ENCODE data around the gene SNX9. TPM values are rescaled to one million over a fixed set of nuclear protein-coding genes. Genes with fewer than 3 reads are reported as not detected.
A peak's percentile ranks its signal among the peaks of the same experiment; 100 is the strongest.

Gene SNX9
- total RNA-seq, 2 donors from 2014 or later, result 87.2 to 90.8 TPM

DNA sequence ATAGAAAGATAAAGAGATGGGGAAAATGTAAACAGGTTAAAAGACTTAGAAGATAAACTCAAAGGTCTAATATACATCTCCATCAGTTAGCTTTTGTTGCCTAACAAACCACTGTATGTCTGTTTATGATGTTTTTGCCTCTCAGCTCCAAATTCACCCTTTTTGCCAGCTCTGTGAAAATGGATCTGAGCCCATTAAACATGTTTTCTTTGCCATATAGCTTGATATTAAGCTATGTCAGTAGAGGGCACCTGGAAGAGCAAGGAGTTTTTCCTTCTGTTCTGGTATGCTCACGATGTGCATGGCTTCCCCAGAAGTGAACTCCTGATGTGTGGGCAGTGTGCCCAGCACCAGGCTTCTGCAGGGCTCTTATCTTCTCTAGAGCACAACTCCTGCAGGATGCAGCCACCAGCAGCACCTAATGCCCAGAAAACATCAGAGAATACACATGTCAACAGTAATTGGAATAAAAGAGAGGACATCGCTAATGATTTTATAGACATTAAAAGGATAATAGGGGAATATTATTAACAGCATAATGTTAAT is 14.6 kb upstream of the SNX9 start:
- Histone ChIP-seq H3K4me3 (no peak overlapping the region), H3K36me3 (no peaks in the 10 kb centered on the region), H3K27me3 (replicated peaks; ENCODE audit: insufficient read depth) (no peaks in the 10 kb centered on the region), H3K27ac (no peak overlapping the region), H3K4me1 (ENCODE audit: control insufficient read depth in 1 of 2, low read depth in 2 of 2) (peaks cover 6 to 21% of the 10 kb centered on the region in 2 donors), H3K9me3 (no peaks in the 10 kb centered on the region)
- TF ChIP-seq, protein P1, sequence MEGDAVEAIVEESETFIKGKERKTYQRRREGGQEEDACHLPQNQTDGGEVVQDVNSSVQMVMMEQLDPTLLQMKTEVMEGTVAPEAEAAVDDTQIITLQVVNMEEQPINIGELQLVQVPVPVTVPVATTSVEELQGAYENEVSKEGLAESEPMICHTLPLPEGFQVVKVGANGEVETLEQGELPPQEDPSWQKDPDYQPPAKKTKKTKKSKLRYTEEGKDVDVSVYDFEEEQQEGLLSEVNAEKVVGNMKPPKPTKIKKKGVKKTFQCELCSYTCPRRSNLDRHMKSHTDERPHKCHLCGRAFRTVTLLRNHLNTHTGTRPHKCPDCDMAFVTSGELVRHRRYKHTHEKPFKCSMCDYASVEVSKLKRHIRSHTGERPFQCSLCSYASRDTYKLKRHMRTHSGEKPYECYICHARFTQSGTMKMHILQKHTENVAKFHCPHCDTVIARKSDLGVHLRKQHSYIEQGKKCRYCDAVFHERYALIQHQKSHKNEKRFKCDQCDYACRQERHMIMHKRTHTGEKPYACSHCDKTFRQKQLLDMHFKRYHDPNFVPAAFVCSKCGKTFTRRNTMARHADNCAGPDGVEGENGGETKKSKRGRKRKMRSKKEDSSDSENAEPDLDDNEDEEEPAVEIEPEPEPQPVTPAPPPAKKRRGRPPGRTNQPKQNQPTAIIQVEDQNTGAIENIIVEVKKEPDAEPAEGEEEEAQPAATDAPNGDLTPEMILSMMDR (IDR thresholded peaks at IDR 0.05), result no peak
- ATAC-seq (ENCODE audit: insufficient number of reproducible peaks, low FRiP score, low read depth) (no peak), DNase-seq (ENCODE audit: low spot score) (no peak)

DNA sequence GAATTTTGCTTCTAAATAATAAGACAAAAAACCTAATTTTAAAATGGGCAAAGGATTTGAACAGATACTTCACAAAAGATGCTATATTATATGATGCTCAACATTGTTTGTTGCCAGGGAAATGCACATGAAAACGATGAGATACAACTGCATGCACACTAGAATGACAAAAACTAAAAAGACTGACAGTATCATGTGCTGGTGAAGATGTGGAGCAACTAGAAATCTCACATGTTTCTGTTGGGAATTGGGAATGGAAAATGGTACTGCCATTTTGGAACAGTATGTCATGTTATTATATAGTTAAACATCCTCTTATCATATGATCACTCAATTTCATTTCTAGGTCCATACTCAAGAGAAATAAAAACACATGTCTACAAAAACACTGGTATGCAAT is 13.4 kb upstream of the SNX9 start:
- TF ChIP-seq, protein P1 (IDR thresholded peaks at IDR 0.05), result no peak
- H3K36me3 ChIP-seq, result no peaks in the 10 kb centered on the region
- H3K9me3 ChIP-seq, result no peaks in the 10 kb centered on the region
- ATAC-seq (ENCODE audit: insufficient number of reproducible peaks, low FRiP score, low read depth) (no peak), DNase-seq (ENCODE audit: low spot score) (no peak)
- H3K27ac ChIP-seq, result no peak overlapping the region
- H3K27me3 ChIP-seq (replicated peaks; ENCODE audit: insufficient read depth), result no peaks in the 10 kb centered on the region
- H3K4me3 ChIP-seq, result no peak overlapping the region
- peaks cover 15 to 30% of the 10 kb centered on the region in 2 donors for H3K4me1 ChIP-seq (ENCODE audit: control insufficient read depth in 1 of 2, low read depth in 2 of 2)

DNA sequence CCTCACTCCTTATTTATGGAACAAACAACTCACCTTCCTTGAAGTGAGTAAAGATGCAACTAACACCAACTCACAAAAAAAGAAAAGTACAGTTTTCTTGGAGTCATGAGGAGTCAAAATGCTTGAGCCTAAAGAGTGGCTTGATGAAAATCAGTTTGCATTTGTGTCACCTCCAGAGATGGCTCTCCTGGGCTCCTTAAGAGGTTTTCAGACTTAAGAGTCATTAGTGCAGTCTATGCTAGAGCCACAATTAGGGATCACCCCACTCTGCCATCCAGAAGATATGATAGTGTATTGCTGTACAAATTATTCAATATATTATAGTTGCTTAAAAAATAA is 11.9 kb upstream of the SNX9 start:
- Histone ChIP-seq H3K27ac (no peak overlapping the region), H3K27me3 (replicated peaks; ENCODE audit: insufficient read depth) (no peaks in the 10 kb centered on the region), H3K36me3 (no peaks in the 10 kb centered on the region), H3K4me1 (ENCODE audit: control insufficient read depth in 1 of 2, low read depth in 2 of 2) (peaks cover 22 to 40% of the 10 kb centered on the region in 2 donors), H3K4me3 (no peak overlapping the region), H3K9me3 (no peaks in the 10 kb centered on the region)
- DNase-seq (ENCODE audit: low spot score), result no peak
- TF ChIP-seq, protein P1 (IDR thresholded peaks at IDR 0.05), result no peak
- no peak for ATAC-seq (ENCODE audit: insufficient number of reproducible peaks, low FRiP score, low read depth)

DNA sequence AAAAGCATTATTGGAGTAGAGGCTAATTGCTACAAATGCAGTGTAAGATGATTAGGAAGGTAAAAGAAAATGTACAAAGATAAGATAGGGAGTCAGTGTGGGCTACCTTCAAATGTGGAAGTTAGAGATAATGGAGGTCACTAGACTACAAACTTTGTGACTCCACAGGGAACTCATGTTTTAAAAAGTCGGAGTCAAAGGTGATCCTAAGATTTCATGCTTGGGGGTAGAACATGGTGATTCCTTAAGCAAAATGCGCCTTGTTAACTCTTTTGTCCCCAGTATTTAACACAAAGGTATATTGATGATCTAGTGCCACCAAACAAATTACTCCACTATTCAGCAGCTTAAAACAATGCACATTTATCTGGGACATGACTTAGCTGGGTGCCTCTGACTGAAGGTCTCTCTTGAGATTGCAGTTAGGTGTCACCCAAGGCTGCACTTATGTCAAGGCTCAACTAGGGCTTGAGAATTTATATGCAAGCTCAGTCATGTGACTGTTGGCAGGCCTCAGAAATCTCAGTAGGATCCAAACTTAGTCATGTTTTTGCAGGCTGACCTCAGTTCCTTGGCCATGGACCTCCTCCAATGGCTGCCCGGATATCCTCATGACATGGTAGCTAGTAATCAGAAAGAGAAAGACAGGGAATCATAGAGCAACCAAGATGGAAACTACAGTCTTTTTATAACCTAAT is 11.4 kb upstream of the SNX9 start:
- Histone ChIP-seq H3K4me3 (no peak overlapping the region), H3K27me3 (replicated peaks; ENCODE audit: insufficient read depth) (no peaks in the 10 kb centered on the region), H3K36me3 (no peaks in the 10 kb centered on the region), H3K4me1 (ENCODE audit: control insufficient read depth in 1 of 2, low read depth in 2 of 2) (peaks cover 22 to 40% of the 10 kb centered on the region in 2 donors), H3K27ac (no peak overlapping the region), H3K9me3 (no peaks in the 10 kb centered on the region)
- ATAC-seq (ENCODE audit: insufficient number of reproducible peaks, low FRiP score, low read depth), result no peak
- TF ChIP-seq, protein P1 (IDR thresholded peaks at IDR 0.05), result no peak
- no peak for DNase-seq (ENCODE audit: low spot score)

DNA sequence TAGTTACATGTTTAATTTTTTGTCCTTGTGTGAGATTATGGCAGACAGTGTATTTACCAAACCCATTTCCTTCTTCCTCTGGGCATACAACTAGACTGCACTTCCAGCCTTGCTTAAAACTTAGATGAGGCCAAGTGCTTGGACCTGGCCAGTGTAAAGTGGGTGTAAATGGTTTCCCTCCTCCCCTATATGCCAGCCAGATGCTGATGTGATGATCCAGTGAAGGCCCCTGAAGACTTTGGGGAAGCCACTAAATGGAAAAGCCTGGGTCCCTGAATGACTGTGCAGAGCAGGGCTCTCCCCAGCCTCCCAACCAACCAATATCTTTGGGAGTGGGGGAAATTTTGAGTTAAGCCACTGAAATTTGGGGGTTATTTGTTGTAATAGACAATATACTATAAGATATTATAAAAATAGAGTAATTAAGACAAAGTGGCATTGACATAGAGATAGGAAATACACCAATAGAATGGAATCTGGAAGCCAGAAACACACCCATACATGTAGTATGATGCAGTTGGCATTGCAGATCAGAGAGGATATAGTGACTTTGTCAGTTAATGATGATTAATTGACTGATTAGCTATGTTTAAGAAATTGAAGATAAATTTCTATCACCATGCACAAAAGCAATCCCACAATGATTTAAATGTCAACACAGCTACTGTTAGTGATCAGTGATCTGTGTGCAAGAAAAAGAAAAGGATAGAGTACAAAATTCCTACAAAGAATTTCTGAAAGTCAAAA is 10.4 kb upstream of the SNX9 start:
- Histone ChIP-seq H3K9me3 (no peaks in the 10 kb centered on the region), H3K27me3 (replicated peaks; ENCODE audit: insufficient read depth) (no peaks in the 10 kb centered on the region), H3K4me1 (ENCODE audit: control insufficient read depth in 1 of 2, low read depth in 2 of 2) (peaks cover 22 to 40% of the 10 kb centered on the region in 2 donors), H3K36me3 (no peaks in the 10 kb centered on the region), H3K4me3 (no peak overlapping the region), H3K27ac (peak overlapping the region; percentile 81 to 86)
- ATAC-seq (ENCODE audit: insufficient number of reproducible peaks, low FRiP score, low read depth), result no peak
- DNase-seq (ENCODE audit: low spot score), result no peak
- TF ChIP-seq, protein P1 (IDR thresholded peaks at IDR 0.05), result no peak
